Measurements from ENCODE around the gene MTMR12. TPM values are rescaled to one million over a fixed set of nuclear protein-coding genes. Genes with fewer than 3 reads are reported as not detected.

MTMR12 gene
- total RNA-seq, 4 donors from 2014 or later: 13.8 to 27.5 (median 17.4) TPM

GRCh38 chr5:32190095-32190494, 122.6 kb downstream of the MTMR12 start:
- H3K36me3 ChIP-seq: no peaks in the 10 kb centered on the region
- TF ChIP-seq POLR2A (IDR thresholded peaks at IDR 0.05) (no peak), CTCF (IDR thresholded peaks at IDR 0.05) (no peak)
- intact Hi-C loops (cut with DNase I): no loop called here
- no peak for DNase-seq
- no peak overlapping the region for H3K4me3 ChIP-seq
- H3K27ac ChIP-seq: no peak overlapping the region
- peaks cover 0 to 11% (median 6%) of the 10 kb centered on the region in 3 donors for H3K4me1 ChIP-seq
- 47 to 53% methylated on average over 5 of the region's 5 CpGs for WGBS, 2 donors
- H3K9me3 ChIP-seq: peaks cover 0 to 10% (median 7%) of the 10 kb centered on the region in 3 donors
- H3K27me3 ChIP-seq: no peaks in the 10 kb centered on the region

DNA sequence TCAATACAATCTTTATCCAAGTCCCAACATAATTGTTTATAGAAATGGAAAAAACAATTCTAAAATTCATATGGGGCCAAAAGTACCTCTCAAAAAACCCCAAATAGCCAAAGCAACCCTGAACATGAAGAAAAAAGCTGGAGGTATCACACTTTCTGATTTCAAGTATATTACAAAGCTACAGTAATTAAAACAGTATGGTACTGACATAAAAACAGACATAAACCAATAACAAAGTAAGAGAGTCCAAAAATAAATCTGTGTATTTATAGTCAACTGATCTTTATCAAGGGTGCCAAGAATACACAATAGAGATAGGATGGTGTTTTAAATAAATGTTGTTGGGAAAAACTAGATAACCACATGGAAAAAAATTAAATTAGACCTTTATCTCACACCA, 125.1 kb downstream of the MTMR12 start:
- no peaks in the 10 kb centered on the region for H3K4me1 ChIP-seq
- no peaks in the 10 kb centered on the region for H3K27me3 ChIP-seq
- peaks cover 0 to 10% (median 7%) of the 10 kb centered on the region in 3 donors for H3K9me3 ChIP-seq
- intact Hi-C loops (cut with DNase I): no loop called here
- H3K4me3 ChIP-seq: no peak overlapping the region
- TF ChIP-seq POLR2A (IDR thresholded peaks at IDR 0.05) (no peak), CTCF (IDR thresholded peaks at IDR 0.05) (no peak)
- no peak overlapping the region for H3K27ac ChIP-seq
- no peaks in the 10 kb centered on the region for H3K36me3 ChIP-seq
- DNase-seq: no peak

DNA sequence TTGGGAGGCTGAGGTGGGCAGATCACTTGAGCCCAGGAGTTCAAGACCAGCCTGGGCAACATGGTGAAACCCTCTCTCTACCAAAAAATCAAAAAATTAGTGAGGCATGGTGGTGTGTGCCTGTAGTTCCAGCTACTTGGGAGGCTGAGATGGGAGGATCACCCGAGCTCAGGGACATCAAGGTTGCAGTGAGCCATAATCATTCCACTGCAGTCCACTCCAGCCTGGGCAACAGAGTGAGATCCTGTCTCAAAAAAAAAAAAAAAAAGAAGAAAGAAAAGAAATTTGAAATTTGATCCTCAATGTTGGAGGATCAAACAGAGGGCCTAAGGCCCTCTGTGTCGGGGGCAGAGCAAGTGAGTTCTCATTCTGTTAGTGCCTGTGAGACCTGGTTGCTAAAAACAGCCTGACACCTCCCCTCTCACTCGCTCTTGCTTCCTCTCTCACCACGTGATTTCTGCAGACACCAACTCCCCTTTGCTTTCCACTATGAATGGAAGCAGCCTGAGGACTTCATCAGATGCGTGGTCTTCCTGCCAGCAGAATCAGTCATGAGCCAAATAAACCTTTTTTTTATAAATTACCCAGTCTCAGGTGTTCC, 130.2 kb downstream of the MTMR12 start:
- WGBS, 2 donors: 65 to 75% methylated on average over 5 of the region's 5 CpGs
- H3K27ac ChIP-seq: no peak overlapping the region
- TF ChIP-seq POLR2A (IDR thresholded peaks at IDR 0.05) (no peak), CTCF (IDR thresholded peaks at IDR 0.05) (no peak)

More for the DNA sequence above, 130.2 kb downstream of the MTMR12 start:
- Histone ChIP-seq H3K4me1 (no peaks in the 10 kb centered on the region), H3K27me3 (no peaks in the 10 kb centered on the region), H3K4me3 (no peak overlapping the region), H3K9me3 (peaks cover 0 to 7% (median 4%) of the 10 kb centered on the region in 3 donors), H3K36me3 (no peaks in the 10 kb centered on the region)
- intact Hi-C loops (cut with DNase I): no loop called here
- no peak for DNase-seq

Small RNAs within 50 kb of the gene (small RNA-seq; reads per million reads assigned to genes)
- gene RNU6-1079P (0 to 0.30 (median 0) reads per million in 4 donors), gene RNU6-378P (0 reads per million in 4 donors)

Other genes starting within 250 kb of the MTMR12 start
- gene GOLPH3, start 138.6 kb downstream of the MTMR12 start, total RNA-seq: 10 to 100 TPM; 58.6 to 74.6 (median 63.0) TPM
- gene ZFR, start 131.8 kb upstream of the MTMR12 start, total RNA-seq: 10 to 100 TPM; 27.7 to 67.1 (median 54.8) TPM